NCI-H82 treated with DMSO at 0.1 percent for 48 hours (cell line): Measurements from ENCODE around the gene XBP1.
"Not testable (repeated sequence)": the region's sequence is repeated elsewhere in the genome, so short reads cannot be mapped to it uniquely, and the experiment has no call there.

Experiments used
- DNase-seq: peaks from one replicate; lab custom pipeline; 2025; ENCODE audit not compliant: unreplicated experiment; lab: John Stamatoyannopoulos, UW

Gene XBP1

DNA sequence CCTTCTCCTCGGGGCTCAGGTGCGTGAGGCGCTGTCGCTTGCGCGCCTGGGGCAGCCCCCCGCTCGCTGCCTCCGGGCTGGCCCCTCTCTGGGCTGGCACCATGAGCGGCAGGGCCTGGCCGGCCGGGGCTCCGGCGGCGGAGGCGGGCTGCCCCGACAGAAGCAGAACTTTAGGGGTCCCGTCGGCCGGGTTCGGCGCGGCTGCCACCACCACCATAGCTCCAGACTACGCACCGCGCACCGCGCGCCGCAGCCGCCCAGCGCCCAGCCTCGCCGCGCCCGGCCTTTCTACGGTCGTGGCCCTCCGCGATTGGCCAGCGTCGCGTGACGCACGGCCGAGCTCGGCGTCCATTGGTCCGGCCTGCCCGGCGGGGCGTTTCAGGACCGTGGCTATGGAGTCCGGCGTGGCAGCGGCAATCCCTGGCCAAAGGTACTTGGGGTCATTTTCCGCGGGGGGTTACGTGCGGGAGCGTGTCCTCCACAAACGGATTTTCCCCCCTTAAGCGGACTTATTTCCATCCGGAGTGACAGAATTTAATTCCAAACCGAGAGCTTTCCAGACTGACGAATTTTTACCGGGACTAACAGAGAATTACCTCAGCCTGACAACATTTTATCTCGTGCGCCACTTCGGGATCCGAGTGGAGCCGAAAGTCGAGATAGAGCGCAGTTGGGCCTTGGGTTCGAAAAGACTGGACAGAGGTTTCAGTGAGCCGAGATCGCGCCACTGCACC is at the start of gene XBP1:
Gene XBP1, minus strand, starts transcription at position 262 of the 734 bp plus-strand sequence.
- peak; percentile 53 for DNase-seq

GRCh38 chr22:28846994-28847393 is 46.6 kb upstream of the XBP1 start:
- DNase-seq: no peak

DNA sequence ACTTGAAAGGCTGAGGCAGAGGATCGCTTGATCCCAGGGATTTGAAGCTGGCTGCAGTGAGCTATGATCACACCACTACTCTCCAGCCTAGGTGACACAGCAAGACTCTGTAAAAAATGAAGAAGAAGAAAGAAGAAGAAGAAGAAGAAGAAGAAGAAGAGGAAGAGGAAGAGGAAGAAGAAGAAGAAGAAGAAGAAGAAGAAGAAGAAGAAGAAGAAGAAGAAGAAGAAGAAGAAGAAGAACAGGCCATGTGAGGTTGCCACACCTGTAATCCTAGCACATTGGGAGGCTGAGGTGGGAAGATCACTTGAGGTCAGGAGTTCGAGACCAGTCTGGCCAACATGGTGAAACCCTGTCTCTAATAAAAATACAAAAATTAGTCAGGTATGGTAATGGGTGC is 43.9 kb upstream of the XBP1 start:
- DNase-seq: not testable (repeated sequence)

DNA sequence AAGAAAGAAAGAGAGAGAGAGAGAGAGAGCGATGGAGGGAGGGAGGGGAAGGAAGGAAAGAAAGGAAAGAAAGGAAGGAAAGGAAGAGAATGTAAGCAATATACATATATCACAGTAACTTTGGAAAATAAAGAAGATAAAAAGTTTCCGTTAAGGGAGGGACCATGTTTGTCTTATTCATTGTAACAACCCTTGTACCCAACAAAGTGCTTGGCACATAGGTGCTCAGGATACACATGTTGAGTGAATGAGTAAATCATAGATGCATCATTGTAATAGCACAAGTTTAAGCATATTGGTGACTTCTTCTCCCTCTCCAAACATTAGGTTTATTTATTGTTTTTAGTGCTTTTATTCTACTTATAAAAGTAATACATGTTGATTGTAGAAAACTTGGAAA is 43.3 kb upstream of the XBP1 start:
- no peak for DNase-seq

- no peak for DNase-seq
Measured at GRCh38 chr22:28841111-28841510, 40.7 kb upstream of the XBP1 start.

GRCh38 chr22:28838971-28839370 is 38.6 kb upstream of the XBP1 start:
- DNase-seq: no peak

DNA sequence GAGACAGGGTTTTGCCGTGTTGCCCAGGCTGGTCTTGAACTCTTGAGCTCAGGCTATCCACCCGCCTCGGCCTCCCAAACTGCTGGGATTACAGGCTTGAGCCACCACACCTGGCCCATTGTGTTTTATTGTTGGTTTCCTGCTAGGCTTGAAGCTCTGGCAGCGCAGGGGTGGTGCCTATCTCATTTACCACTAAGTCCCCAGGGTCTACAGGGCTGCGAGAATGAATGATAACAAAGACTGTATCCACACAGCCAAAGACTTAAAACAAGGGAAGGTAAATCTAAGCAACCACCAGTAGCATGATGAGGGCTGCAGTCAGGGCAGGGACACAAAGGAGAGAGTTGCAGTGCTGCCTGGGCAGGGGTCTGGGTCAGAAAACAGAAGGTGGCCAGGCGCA is 37.3 kb upstream of the XBP1 start:
- DNase-seq: no peak

GRCh38 chr22:28835630-28836189 is 35.3 kb upstream of the XBP1 start:
- DNase-seq: no peak

GRCh38 chr22:28833276-28833923 is 33.0 kb upstream of the XBP1 start:
- no peak for DNase-seq

DNA sequence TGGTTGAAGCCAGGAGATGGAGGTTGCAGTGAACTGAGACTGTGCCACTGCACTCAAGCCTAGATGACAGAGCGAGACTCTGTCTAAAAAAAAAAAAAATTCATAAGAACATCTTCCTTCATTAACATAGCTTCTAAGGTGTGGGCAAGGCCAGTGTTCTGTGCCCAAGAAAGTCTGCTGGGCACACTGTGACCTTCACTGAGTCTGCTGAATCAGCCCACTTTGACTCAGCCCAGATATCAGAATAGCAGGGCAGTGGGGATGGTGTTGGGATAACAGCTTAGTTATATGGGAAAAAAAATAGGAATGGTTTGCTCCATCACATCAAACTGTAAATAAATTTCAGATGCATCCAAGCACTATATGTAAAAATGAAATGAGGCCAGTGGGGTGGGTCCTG is 32.4 kb upstream of the XBP1 start:
- no peak for DNase-seq

GRCh38 chr22:28831140-28832072 is 31.0 kb upstream of the XBP1 start:
- no peak for DNase-seq

GRCh38 chr22:28830441-28830840 is 30.1 kb upstream of the XBP1 start:
- no peak for DNase-seq

DNA sequence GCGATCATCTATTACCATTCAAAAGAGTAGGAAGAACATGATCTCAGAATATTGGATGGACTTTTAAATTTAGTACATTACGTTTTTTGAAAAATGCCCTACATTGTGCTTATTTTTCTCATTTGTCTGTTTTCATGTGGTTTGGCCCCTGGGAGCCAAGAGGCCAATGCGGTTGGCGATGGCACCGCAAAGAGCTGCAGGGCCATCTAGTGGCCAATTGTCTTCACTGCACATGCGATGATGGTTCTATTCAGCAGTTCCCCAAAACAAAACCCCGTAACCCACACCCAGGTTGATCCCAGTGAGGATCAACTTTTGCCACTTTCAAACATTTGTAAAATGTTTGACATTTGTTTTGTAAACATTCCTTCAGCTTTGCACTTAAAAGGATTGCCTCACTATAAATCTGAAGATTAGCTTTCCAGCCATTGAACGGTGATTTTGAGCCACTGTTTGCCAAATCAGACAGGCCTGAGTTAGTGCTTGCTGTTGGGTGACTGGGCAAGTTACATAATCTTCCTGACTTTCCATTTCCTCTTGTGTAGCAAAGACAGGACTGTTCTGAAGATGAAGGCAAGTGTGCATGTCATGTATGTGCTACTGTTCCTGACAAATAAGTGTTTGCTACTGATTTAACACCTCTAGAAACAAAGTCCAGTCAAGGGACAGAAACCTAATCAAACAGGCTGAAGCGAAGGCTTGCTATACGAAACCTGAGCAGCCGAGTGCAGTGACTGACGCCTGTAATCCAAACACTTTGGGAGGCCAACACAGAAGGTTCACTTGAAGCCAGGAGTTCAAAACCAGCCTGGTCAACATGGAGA is 29.2 kb upstream of the XBP1 start:
- DNase-seq: no peak

DNA sequence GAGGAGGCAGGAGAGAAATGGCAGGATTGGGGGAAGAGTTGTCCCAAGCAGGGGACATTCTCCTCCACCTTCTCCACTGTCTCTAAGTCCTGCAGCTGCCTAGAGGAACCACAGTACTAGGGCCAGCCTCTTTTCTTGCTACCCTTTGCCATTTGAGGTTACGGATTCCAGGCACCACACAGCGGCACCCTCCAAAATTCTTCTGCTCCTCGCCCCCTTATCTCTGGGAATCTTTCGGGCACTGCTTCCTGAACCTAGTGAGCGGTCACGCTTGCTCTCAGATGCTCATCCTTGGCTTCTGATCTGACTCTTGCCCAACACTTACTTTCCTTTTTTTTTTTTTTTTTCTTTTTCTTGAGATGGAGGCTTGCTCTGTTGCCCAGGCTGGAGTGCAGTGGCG is 26.6 kb upstream of the XBP1 start:
- no peak for DNase-seq

DNA sequence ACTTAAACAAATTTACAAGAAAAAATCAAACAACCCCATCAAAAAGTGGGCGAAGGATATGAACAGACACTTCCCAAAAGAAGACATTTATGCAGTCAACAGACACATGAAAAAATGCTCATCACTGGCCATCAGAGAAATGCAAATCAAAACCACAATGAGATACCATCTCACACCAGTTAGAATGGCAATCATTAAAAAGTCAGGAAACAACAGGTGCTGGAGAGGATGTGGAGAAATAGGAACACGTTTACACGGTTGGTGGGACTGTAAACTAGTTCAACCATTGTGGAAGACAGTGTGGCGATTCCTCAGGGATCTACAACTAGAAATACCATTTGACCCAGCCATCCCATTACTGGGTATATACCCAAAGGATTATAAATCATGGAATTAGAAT is 26.1 kb upstream of the XBP1 start:
- DNase-seq: not testable (repeated sequence)

DNA sequence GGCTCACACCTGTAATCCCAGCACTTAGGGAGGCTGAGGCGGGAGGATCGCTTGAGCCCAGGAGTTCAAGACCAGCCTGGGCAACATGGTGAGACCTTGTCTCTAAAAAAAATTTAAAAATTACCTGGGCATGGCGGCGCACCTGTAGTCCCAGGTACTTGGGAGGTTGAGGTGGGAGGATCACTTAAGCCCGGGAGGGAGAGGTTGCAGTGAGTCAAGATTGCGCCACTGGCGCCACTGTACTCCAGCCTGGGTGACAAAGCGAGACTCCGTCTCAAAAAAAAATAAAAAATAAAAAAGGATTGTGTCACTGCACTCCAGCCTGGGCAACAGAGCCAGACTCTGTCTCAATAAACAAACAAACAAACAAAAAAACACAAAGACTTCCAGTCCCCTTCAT is 24.1 kb upstream of the XBP1 start:
- not testable (repeated sequence) for DNase-seq

DNA sequence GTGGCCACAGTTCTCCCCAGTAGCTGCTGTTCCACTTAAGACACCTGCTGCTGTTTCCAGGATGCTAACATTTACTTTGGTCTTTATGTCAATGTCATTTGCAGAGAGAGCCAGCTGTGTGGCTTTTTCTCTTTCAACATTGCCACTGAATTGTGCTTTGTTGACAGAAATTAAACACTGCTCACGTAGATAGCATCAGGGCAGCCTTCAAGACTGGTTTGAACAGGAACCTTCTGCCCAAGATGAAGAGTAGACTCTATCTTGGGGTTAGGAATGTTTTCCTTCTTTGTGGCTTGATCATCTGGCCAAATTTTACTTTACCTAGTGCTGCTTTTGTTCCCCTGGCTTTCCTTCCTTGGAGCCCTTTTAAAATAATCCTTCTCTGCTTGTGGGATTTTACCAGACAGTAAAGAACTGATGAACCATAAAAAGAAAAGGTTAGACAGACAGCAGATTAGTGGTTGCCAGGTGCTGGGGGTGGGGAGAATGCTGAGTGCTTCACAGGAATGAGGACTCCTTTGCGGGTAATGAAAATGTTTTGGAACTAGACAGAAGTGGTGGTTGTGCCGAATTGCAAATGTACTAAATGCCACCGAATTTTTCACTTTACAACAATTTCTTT is 22.7 kb upstream of the XBP1 start:
- no peak for DNase-seq

DNA sequence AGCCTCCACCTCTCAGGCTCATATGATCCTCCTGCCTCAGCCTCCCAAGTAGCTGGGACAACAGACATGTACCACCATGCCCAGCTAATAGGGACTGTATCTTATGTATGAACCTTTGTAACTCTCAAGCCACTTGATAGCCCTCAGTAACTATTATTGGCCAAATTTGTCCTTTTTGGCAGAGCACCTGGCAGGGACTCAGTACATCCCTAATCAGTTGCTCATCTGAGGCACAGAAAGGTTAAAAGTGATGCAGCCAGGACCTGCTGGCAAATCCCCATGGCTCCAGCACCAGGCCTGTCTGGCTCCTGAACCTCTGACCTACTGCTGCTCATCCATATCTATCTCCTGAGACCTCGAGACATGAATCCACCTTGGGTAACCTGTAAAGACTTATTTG is 21.1 kb upstream of the XBP1 start:
- no peak for DNase-seq

GRCh38 chr22:28820885-28821284 is 20.5 kb upstream of the XBP1 start:
- DNase-seq: no peak
